Measurements from ENCODE around the gene DBF4B. TPM values are rescaled to one million over a fixed set of nuclear protein-coding genes. Genes with fewer than 3 reads are reported as not detected.

DBF4B gene
- 16.4 and 30.6 TPM in 2 replicates for total RNA-seq (ENCODE audit: low replicate concordance)

- H3K9me3 ChIP-seq (ENCODE audit: low read depth), result no peaks in the 10 kb centered on the region
- Mint-ChIP-seq H3K36me3 (peaks cover 3% of the 10 kb centered on the region), H3K9me3 (no peaks in the 10 kb centered on the region), H3K27me3 (ENCODE audit: insufficient read depth, low read depth) (peaks cover 2% of the 10 kb centered on the region), H3K4me1 (peaks cover 6% of the 10 kb centered on the region), H3K27ac (peak within 1 kb of the TSS; percentile 33), H3K4me3 (no peak within 1 kb of the TSS)
- peak within 1 kb of the TSS; percentile 68 for H3K27ac ChIP-seq
- DNase-seq (ENCODE audit: low spot score), result peak; percentile 90
- peak within 1 kb of the TSS; percentile 96 for H3K4me3 ChIP-seq
- no peak for TF ChIP-seq EZH2phosphoT487 (IDR thresholded peaks at IDR 0.05)
- no peak for TF ChIP-seq CTCF (IDR thresholded peaks at IDR 0.05)
- TF ChIP-seq EZH2 (IDR thresholded peaks at IDR 0.05), result peak; percentile 40
- H4K20me1 ChIP-seq (ENCODE audit: low read depth), result no peaks in the 10 kb centered on the region
- H3K79me2 ChIP-seq (ENCODE audit: low read depth), result peaks cover 41% of the 10 kb centered on the region
- H3F3A ChIP-seq (ENCODE audit: low read depth), result peaks cover 11% of the 10 kb centered on the region
- no peaks in the 10 kb centered on the region for H3K36me3 ChIP-seq
- peak within 1 kb of the TSS; percentile 98 for H2AFZ ChIP-seq (replicated peaks)
- H3K4me2 ChIP-seq, result peak within 1 kb of the TSS; percentile 94
- H3K9ac ChIP-seq, result peak within 1 kb of the TSS; percentile 68
- H3K27me3 ChIP-seq, result peaks cover 7% of the 10 kb centered on the region
- peaks cover 2% of the 10 kb centered on the region for H3K4me1 ChIP-seq
Observed at GRCh38 chr17:44708401-44709263, at the start of gene DBF4B. Gene DBF4B, plus strand, starts transcription at chr17:44708665. Its CDS starts 156 bp downstream, at chr17:44708821.

GRCh38 chr17:44661835-44662234, 46.6 kb upstream of the DBF4B start:
- peaks cover 2% of the 10 kb centered on the region for H3K36me3 Mint-ChIP-seq
- H3K79me2 ChIP-seq (ENCODE audit: low read depth), result no peaks in the 10 kb centered on the region
- no peaks in the 10 kb centered on the region for H4K20me1 ChIP-seq (ENCODE audit: low read depth)
- TF ChIP-seq CTCF (IDR thresholded peaks at IDR 0.05) (no peak), EZH2 (IDR thresholded peaks at IDR 0.05) (no peak), EZH2phosphoT487 (IDR thresholded peaks at IDR 0.05) (no peak)
- no peak overlapping the region for H3K4me2 ChIP-seq
- H3K9me3 Mint-ChIP-seq, result peaks cover 3% of the 10 kb centered on the region
- H3K4me1 ChIP-seq, result no peaks in the 10 kb centered on the region
- no peak for DNase-seq (ENCODE audit: low spot score)
- peaks cover 4% of the 10 kb centered on the region for H3K36me3 ChIP-seq
- H3K27me3 Mint-ChIP-seq (ENCODE audit: insufficient read depth, low read depth), result peaks cover 6% of the 10 kb centered on the region
- H2AFZ ChIP-seq (replicated peaks), result no peak overlapping the region
- H3K4me3 ChIP-seq, result no peak overlapping the region
- H3K27me3 ChIP-seq, result peaks cover 15% of the 10 kb centered on the region
- H3K9ac ChIP-seq, result no peak overlapping the region
- no peak overlapping the region for H3K27ac Mint-ChIP-seq
- no peak overlapping the region for H3K4me3 Mint-ChIP-seq
- H3F3A ChIP-seq (ENCODE audit: low read depth), result peaks cover 6% of the 10 kb centered on the region
- H3K27ac ChIP-seq, result no peak overlapping the region
- H3K9me3 ChIP-seq (ENCODE audit: low read depth), result no peaks in the 10 kb centered on the region
- H3K4me1 Mint-ChIP-seq, result peaks cover 3% of the 10 kb centered on the region

- no peak overlapping the region for H2AFZ ChIP-seq (replicated peaks)
- Mint-ChIP-seq H3K4me3 (no peak overlapping the region), H3K27ac (no peak overlapping the region), H3K27me3 (ENCODE audit: insufficient read depth, low read depth) (no peaks in the 10 kb centered on the region), H3K9me3 (no peaks in the 10 kb centered on the region), H3K4me1 (no peaks in the 10 kb centered on the region), H3K36me3 (no peaks in the 10 kb centered on the region)
- H3K4me3 ChIP-seq, result no peak overlapping the region
- H4K20me1 ChIP-seq (ENCODE audit: low read depth), result no peaks in the 10 kb centered on the region
- TF ChIP-seq CTCF (IDR thresholded peaks at IDR 0.05), result no peak
- no peak for TF ChIP-seq EZH2phosphoT487 (IDR thresholded peaks at IDR 0.05)
- no peak for TF ChIP-seq EZH2 (IDR thresholded peaks at IDR 0.05)
- no peaks in the 10 kb centered on the region for H3K9me3 ChIP-seq (ENCODE audit: low read depth)
- no peak overlapping the region for H3K27ac ChIP-seq
- no peaks in the 10 kb centered on the region for H3K79me2 ChIP-seq (ENCODE audit: low read depth)
- H3F3A ChIP-seq (ENCODE audit: low read depth), result no peaks in the 10 kb centered on the region
- DNase-seq (ENCODE audit: low spot score), result no peak
- no peak overlapping the region for H3K9ac ChIP-seq
- H3K4me1 ChIP-seq, result no peaks in the 10 kb centered on the region
- H3K4me2 ChIP-seq, result no peak overlapping the region
- peaks cover 4% of the 10 kb centered on the region for H3K36me3 ChIP-seq
- H3K27me3 ChIP-seq, result peaks cover 3% of the 10 kb centered on the region
Observed at GRCh38 chr17:44663095-44663494, 45.4 kb upstream of the DBF4B start.

All from neural progenitor cell (in vitro differentiated cells).